Ishikawa (cell line): ENCODE measurements around the gene SH3BGRL.

Experiments
- CEBPB ChIP-seq: IDR thresholded peaks from 2 replicates; pipeline ENCODE4 v1.6.1; 2012
- CREB1 ChIP-seq: IDR thresholded peaks from 2 replicates; pipeline ENCODE4 v1.6.1; 2012; ENCODE audit warnings: low read depth
- EGR1 ChIP-seq: IDR thresholded peaks from 2 replicates; pipeline ENCODE4 v1.6.1; 2012
- EP300 ChIP-seq: IDR thresholded peaks from 2 replicates; pipeline ENCODE4 v1.6.1; 2012; ENCODE audit warnings: borderline replicate concordance
- FOXM1 ChIP-seq: IDR thresholded peaks from 2 replicates; pipeline ENCODE4 v1.6.1; 2012; ENCODE audit warnings: low read depth, borderline replicate concordance
- MAX ChIP-seq: IDR thresholded peaks from 2 replicates; pipeline ENCODE4 v1.6.1; 2012
- NFIC ChIP-seq: IDR thresholded peaks from 2 replicates; pipeline ENCODE4 v1.6.1; 2012
- RAD21 ChIP-seq: IDR thresholded peaks from 2 replicates; pipeline ENCODE4 v1.6.1; 2012; ENCODE audit warnings: low read depth
- REST ChIP-seq: IDR thresholded peaks from 2 replicates; pipeline ENCODE4 v1.6.1; 2012; ENCODE audit warnings: low read depth, mild to moderate bottlenecking
- TAF1 ChIP-seq: IDR thresholded peaks from 2 replicates; pipeline ENCODE4 v1.6.1; 2012; ENCODE audit warnings: low read depth, mild to moderate bottlenecking
- TCF12 ChIP-seq: IDR thresholded peaks from 2 replicates; pipeline ENCODE4 v1.6.1; 2012; ENCODE audit warnings: low read depth
- TEAD4 ChIP-seq: IDR thresholded peaks from 2 replicates; pipeline ENCODE4 v1.6.1; 2012
- USF1 ChIP-seq: IDR thresholded peaks from 2 replicates; pipeline ENCODE4 v1.6.1; 2012
- YY1 ChIP-seq: IDR thresholded peaks from 2 replicates; pipeline ENCODE4 v1.6.1; 2012; ENCODE audit warnings: low read depth
- ZBTB7A ChIP-seq: IDR thresholded peaks from 2 replicates; pipeline ENCODE4 v1.6.1; 2012; ENCODE audit warnings: low read depth

The SH3BGRL gene

GRCh38 chrX:81229229-81229628 lies 27.3 kb downstream of the SH3BGRL start:
- no peak for TF ChIP-seq FOXM1
- no peak for TF ChIP-seq EGR1
- no peak for TF ChIP-seq ZBTB7A
- no peak for TF ChIP-seq TAF1
- TF ChIP-seq CREB1: no peak

- TF ChIP-seq REST (no peak), CREB1 (no peak), TCF12 (no peak), TEAD4 (no peak), CEBPB (no peak), ZBTB7A (no peak), NFIC (no peak), MAX (no peak)
These were observed 28.0 kb downstream of the SH3BGRL start for GRCh38 chrX:81229901-81230300.

GRCh38 chrX:81231476-81231875 lies 29.6 kb downstream of the SH3BGRL start:
- TF ChIP-seq TCF12: no peak
- TF ChIP-seq EP300: no peak
- TF ChIP-seq EGR1: no peak
- TF ChIP-seq TEAD4: no peak
- no peak for TF ChIP-seq YY1
- no peak for TF ChIP-seq NFIC

GRCh38 chrX:81232218-81232617 lies 30.3 kb downstream of the SH3BGRL start:
- TF ChIP-seq FOXM1: no peak
- no peak for TF ChIP-seq REST
- TF ChIP-seq MAX: no peak
- TF ChIP-seq TCF12: no peak
- TF ChIP-seq TEAD4: no peak
- TF ChIP-seq ZBTB7A: no peak

GRCh38 chrX:81237516-81237915 lies 35.6 kb downstream of the SH3BGRL start:
- TF ChIP-seq MAX: no peak
- no peak for TF ChIP-seq CEBPB

GRCh38 chrX:81238166-81238565 lies 36.3 kb downstream of the SH3BGRL start:
- TF ChIP-seq FOXM1 (no peak), REST (no peak), TAF1 (no peak), ZBTB7A (no peak), YY1 (no peak), TCF12 (no peak), RAD21 (no peak), MAX (no peak), CREB1 (no peak), NFIC (no peak), TEAD4 (no peak), CEBPB (no peak), EGR1 (no peak), USF1 (no peak), EP300 (no peak)
